ENCODE data around the gene KLF16.
"Not testable (repeated sequence)": the region's sequence is repeated elsewhere in the genome, so short reads cannot be mapped to it uniquely, and the experiment has no call there.

Gene KLF16

DNA sequence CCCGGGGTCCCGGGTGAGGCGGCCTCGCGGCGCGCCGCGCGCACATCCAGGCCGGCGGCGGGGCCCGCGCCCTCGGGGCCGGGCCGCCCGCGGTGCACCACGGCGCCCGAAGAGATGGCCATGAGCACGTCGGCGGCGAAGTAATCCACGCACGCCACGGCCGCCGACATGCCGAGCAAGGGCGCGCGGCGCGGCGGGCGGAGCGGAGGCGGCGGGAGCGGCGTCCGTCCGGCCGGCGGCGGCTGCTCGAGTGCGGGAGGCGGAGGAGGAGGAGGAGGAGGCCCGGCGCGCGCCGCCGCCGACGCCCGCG is at the start of gene KLF16:
KLF16 (minus strand) TSS at position 252 of the 310 bp plus-strand sequence; CDS start at position 170, 82 bp downstream.
- DNase-seq, result no peak

GRCh38 chr19:1912760-1913505 is 49.6 kb upstream of the KLF16 start:
- no peak for DNase-seq

- no peak for DNase-seq
Measured at GRCh38 chr19:1911995-1912394, 48.6 kb upstream of the KLF16 start.

DNA sequence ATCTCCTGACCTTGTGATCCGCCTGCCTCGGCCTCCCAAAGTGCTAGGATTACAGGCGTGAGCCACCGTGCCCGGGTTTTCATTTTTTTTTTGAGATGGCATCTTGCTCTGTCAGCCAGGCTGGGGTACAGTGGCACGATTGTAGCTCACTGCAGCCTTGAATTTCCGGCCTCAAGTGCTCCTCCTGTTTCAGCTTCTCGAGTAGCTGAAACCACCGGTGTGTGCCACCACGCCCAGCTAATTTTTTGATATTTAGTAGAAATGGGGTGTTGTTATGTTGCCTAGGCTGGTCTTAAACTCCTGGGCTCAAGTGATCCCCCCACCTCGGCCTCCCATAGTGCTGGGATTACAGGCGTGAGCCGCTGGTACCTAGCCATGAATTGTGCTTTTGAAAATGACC is 47.7 kb upstream of the KLF16 start:
- DNase-seq, result no peak

- no peak for DNase-seq
Measured at GRCh38 chr19:1910177-1910576, 46.8 kb upstream of the KLF16 start.

GRCh38 chr19:1909761-1910080 is 46.3 kb upstream of the KLF16 start:
- no peak for DNase-seq

GRCh38 chr19:1908364-1908678 is 44.9 kb upstream of the KLF16 start:
- no peak for DNase-seq

DNA sequence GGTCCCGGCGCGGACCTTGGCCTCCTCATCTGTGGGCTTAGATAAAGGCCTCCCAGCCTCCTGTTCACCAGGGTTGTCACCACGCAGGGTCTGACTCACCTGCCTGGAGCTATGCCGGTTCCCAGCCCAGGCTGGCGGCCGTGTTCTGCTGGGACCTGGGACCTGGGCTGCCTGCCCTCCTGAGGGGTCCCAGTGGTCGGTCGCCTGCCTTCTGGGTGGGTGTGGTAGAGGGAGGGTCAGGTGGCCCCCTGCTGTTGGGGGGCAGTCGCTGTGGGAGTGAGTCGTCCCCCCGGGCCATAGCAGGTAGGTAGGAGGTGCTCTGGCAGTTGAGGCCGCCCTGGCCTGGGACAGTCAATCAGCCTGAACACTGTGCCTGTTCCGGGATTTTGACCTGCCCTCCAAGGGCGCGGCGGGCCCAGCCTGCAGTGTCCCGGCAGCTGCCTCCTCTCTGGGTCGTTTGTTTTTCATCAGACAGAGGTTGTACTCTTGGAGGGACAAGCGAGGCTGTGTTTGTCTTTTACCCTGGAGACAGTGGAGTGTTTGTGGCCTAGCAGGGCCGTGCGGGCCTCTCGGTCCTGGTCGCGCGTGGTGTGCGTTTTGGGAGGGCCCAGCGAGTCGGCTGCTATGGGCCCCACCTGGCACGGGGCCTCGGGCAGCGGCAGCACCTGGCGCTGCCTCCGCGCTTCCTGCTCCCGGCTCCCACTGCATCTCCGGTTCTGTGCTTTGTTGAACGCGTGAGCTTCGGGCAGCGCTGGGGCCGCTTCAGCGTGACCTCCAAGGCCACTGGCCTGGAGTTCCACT is 44.4 kb upstream of the KLF16 start:
- no peak for DNase-seq

DNA sequence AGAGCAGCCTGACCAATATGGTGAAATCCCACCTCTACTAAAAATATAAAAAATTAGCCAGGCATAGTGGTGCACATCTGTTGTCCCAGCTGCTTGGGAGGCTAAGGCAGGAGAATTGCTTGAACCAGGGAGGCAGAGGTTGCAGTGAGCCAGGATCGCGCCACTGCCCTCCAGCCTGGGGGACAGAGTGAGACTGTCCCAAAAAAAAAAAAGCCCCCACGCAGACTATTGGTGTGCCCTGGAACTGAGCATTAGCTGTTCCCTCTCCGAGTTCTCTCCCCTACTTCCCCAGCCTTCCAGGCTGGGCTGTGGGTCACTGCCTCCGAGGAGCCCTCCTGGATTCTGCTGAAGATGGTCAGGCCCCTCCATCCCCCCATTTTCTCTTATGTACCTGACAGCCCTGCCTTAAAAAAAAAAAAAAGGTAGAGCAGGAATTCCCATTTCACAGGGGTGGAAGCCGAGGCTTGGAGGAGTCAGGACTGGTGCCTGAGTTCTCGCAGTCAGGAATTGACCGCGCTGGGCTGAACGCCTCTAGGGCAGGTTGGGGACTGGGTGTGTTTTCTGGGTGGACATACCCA is 43.7 kb upstream of the KLF16 start:
- DNase-seq, result no peak

GRCh38 chr19:1905863-1906375 is 42.5 kb upstream of the KLF16 start:
- DNase-seq, result no peak

- peak; percentile 95 to 99 for DNase-seq
Measured at GRCh38 chr19:1905110-1905862, 41.9 kb upstream of the KLF16 start, which contains the start of the genes ADAT3 and SCAMP4. ADAT3 (plus strand) TSS chr19:1905399; CDS start chr19:1912048, 6,649 bp downstream. SCAMP4 (plus strand) TSS chr19:1905399; CDS start chr19:1915020, 9,621 bp downstream.

DNA sequence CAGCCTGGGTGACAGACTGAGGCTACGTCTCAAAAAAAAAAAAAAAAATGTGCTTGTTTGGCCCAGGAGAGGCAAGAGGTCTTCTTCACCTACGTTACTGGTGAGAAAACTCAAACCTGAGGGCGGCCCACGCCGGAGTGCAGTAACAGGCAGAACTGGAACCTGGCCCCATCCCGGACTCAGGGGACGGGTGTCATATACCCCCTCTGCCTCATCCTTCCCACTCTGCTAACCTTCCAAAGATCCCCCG is 41.4 kb upstream of the KLF16 start:
- DNase-seq, result no peak

DNA sequence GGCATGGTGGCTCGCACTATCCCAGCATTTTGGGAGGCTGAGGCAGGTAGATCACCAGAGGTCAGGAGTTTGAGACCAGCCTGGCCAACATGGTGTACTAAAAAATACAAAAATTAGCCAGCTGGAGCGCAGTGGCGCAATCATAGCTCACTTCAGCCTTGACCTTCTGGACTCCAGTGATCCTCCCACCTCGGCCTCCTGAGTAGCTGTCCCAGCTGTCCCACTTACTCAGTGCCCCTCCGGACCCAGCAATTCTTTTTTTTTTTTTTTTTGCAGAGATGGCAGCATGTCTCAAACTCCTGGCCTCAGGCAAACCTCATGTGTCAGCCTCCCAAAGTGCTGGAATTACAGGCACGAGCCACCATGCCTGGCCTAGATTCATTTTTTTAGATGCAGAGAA is 39.5 kb upstream of the KLF16 start:
- no peak for DNase-seq

DNA sequence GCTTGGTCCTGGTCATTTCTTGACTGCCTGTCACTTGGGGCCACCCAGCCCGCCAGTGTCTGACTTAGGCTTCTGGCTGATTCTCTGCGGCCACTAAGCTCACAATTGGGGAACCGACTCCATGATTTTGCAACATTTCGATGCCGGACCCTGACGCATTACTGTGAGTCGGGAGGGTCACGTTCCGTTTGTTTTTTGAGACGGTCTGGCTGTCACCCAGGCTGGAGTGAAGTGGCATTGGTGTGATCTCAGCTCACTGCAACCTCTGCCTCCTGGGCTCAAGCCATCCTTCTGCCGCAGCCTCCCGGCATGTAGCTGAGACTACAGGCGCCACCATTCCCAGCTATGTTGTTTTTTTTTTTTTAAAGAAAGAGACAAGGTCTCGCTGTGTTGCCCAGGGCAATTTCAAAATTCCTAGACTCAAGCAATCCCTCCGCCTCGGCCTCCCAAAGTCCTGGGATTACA is 38.6 kb upstream of the KLF16 start:
- DNase-seq, result no peak

- DNase-seq, result no peak
Measured at GRCh38 chr19:1896508-1896907, 33.1 kb upstream of the KLF16 start.

GRCh38 chr19:1893791-1894190 is 30.4 kb upstream of the KLF16 start:
- DNase-seq, result no peak

DNA sequence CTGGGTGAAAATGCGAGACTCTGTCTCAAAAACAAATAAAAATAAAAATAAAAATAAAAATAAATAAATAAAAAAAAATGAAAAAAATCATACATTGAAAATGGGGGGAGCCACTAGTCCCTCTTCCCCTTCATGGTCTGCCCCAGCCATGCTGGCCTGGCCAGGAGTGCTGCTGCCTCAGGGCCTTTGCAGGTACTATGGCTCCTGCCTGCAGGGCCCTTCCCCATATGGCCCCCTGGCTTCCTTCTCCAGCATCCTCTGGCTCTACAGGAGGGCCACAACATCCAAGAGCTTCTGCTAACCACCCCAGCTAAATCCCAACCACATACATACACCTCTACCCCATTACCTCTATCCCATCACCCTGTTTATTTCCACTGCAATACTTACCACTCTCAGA is 26.5 kb upstream of the KLF16 start:
- no peak for DNase-seq

DNA sequence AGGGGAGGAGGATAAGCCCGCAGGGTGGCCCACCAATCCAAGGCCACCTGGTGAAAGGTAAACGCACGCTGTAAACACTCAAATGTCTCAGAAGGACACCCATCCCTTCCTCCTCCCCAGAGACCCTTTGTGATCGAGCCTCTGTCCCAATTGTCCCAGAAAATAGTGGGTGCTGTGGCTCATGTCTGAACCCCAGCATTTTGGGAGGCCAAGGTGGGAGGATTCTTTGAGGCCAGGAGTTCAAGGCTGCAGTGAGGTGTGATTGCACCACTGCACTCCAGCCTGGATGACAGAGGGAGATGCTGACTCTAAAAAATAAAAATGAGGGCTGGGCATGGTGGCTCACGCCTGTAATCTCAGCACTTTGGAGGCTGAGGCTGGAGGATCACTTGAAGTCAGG is 25.0 kb upstream of the KLF16 start:
- no peak for DNase-seq

GRCh38 chr19:1886360-1886759 is 23.0 kb upstream of the KLF16 start:
- not testable (repeated sequence) for DNase-seq

DNA sequence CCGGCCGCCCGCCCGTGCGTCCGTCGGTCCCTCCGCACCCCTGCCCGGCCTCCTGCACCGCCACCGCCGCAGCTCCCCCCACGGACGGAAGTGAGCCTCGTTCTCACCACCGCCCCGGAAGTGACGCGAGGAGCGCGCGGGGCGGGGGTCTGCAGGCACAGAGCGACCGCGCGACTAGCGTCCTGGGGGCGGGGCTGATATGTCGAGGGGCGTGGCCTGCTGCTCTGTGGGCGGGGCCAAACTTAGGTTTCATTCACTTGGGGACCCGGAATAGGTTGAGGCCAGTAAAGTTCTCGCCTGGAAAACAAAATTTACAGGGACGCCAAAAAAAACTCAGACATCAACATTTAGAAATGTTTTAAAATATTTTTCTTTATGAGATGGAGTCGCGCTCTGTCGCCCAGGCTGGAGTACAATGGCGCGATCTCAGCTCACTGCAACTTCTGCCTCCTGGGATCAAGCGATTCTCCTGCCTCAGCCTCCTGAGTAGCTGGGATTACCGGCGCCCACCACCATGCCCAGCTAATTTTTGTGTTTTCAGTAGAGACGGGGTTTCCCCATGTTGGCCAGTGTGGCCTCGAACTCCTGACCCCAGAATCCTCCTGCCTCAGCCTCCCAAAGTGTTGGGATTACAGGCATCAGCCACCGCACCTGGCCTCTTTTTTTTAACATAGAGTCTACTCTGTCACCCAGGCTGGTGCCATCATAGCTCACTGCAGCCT is 22.2 kb upstream of the KLF16 start, which contains the start of gene ABHD17A:
ABHD17A (minus strand) TSS at position 99 of the 722 bp plus-strand sequence. CDS start 3,930 bp downstream, outside the sequence.
- DNase-seq, result peak; percentile 84 to 87

GRCh38 chr19:1884719-1885334 is 21.4 kb upstream of the KLF16 start:
- DNase-seq, result no peak

DNA sequence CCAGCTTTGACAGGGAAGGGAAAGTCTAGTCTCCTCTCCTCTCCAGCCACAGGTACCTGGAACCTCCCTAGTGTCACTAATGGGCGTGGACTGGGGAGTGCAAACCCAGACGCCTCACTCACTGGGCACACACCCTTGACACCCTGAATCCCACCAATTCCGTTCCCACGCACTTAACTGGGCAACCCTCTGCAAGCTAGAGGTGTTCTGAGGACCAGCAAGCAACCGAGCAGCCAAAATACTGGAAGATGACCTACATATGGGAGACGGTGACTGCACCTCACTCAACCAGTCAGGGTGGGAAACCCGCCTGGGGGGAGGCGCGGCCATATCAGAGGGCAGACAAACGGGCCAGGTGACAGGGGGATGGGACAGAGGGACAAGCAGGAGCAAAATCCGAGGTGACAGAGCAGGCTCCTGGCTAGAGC is 20.9 kb upstream of the KLF16 start:
- DNase-seq, result no peak
